Measurements from ENCODE around the gene PSMD11. TPM values are rescaled to one million over a fixed set of nuclear protein-coding genes. Genes with fewer than 3 reads are reported as not detected.

The PSMD11 gene
- total and polyA plus RNA-seq, 8 donors = 22.1 to 39.4 (median 32.7) TPM

DNA sequence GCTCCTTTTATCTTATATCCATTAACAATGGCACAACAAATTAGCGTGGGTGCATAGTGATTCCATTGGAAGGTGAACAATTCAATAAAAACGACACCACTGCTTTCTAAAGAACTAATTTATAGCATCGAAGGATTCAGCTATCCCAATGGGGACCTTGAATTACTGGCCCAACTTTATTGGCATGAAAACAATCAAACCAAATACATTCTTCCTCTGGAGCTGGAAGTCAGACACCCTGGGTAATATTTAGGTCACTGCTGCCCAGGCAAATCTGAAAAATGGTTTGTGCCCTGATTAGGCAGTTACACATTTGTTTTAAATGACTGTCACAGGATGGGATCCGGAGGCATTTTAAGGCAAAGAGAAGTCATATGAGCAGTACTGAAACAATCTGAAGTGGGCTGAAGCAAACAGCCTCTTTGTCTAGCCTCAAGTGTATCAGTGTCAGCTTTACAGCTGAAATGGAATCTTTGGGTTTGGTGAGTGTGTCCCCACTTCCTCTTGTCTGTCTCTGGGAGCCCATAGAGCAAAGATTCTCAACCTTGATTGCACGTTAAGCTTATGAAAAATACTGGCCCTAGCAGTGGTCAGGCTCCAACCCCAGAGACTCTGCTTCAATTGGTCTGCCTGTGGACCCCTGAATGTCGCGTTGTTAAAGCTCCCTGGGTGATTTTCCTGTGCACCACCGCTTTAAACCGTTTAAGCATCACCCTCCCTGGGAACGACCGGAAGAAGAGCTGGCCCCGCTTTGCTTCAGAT is 72.8 kb downstream of the PSMD11 start:
- TF ChIP-seq, protein P1, sequence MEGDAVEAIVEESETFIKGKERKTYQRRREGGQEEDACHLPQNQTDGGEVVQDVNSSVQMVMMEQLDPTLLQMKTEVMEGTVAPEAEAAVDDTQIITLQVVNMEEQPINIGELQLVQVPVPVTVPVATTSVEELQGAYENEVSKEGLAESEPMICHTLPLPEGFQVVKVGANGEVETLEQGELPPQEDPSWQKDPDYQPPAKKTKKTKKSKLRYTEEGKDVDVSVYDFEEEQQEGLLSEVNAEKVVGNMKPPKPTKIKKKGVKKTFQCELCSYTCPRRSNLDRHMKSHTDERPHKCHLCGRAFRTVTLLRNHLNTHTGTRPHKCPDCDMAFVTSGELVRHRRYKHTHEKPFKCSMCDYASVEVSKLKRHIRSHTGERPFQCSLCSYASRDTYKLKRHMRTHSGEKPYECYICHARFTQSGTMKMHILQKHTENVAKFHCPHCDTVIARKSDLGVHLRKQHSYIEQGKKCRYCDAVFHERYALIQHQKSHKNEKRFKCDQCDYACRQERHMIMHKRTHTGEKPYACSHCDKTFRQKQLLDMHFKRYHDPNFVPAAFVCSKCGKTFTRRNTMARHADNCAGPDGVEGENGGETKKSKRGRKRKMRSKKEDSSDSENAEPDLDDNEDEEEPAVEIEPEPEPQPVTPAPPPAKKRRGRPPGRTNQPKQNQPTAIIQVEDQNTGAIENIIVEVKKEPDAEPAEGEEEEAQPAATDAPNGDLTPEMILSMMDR (IDR thresholded peaks at IDR 0.05) = no peak
- Histone ChIP-seq H3K4me1 (no peaks in the 10 kb centered on the region), H3K36me3 (no peaks in the 10 kb centered on the region), H3K9me3 (no peaks in the 10 kb centered on the region), H3K4me3 (no peak overlapping the region), H3K27ac (no peak overlapping the region), H3K27me3 (no peaks in the 10 kb centered on the region)
- intact Hi-C loops (cut with DNase I) = no loop called here
- WGBS, 2 donors = 82 to 86% methylated on average over 12 of the region's 12 CpGs
- ATAC-seq (no peak), FAIRE-seq (no peak), DNase-seq (no peak)

DNA sequence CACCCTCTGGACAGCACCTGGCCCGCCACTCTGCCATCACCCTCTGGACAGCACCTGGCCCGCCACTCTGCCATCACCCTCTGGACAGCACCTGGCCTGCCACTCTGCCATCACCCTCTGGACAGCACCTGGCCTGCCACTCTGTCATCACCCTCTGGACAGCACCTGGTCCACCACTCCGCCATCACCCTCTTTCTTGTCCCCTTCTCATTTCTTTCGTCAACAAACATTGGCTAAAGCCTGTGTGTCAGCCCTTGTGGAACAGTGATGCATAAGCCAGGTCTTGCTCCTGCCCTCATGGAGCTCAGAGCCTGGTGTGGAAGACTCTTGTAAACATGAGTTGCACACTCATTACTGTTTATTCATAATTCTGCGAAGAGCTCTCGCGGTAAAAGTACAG is 73.7 kb downstream of the PSMD11 start:
- DNase-seq = no peak
- Histone ChIP-seq H3K4me3 (no peak overlapping the region), H3K27me3 (no peaks in the 10 kb centered on the region), H3K9me3 (no peaks in the 10 kb centered on the region), H3K36me3 (no peaks in the 10 kb centered on the region), H3K27ac (no peak overlapping the region), H3K4me1 (no peaks in the 10 kb centered on the region)
- WGBS, 2 donors = 88 to 93% methylated on average over 5 of the region's 7 CpGs
- intact Hi-C loops (cut with DNase I) = no loop called here
- FAIRE-seq = no peak
- TF ChIP-seq, protein P1 (IDR thresholded peaks at IDR 0.05) = no peak
- no peak for ATAC-seq

DNA sequence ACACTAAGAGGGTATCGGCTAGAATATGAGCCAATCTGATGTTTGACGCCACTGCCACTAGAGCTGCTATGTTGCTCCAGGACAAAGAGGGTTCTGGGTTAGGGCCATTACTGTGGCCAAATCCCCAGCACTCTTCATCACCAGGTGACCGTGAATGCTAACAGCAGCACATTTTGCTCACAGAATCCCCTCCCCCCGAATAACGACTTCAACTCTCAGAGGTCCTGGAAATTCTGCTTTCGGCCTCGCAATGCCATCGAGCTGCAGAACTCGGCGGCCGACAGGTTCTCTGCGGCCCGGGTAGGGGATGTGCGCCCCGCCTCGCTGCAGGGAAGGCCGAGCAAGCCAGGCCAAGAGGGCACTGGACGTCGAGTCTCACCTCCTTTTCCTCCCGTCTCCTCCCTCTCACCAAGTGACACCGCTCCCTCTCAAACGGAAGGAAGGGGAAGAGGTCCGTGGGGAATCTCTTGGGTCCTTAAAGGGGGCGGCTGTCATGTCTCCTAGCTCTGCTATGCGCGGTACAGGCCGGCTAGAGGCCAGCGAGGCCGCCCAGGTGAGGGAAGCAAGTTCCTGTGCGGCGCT is 74.4 kb downstream of the PSMD11 start:
- TF ChIP-seq, protein P1 (IDR thresholded peaks at IDR 0.05) = no peak
- Histone ChIP-seq H3K4me3 (peak overlapping the region in 3 of 4 donors; percentile 10 to 52 (median 36)), H3K9me3 (no peaks in the 10 kb centered on the region), H3K27ac (no peak overlapping the region), H3K36me3 (no peaks in the 10 kb centered on the region), H3K27me3 (no peaks in the 10 kb centered on the region), H3K4me1 (no peaks in the 10 kb centered on the region)
- DNase-seq = no peak
- no peak for FAIRE-seq
- no peak for ATAC-seq
- 56 to 59% methylated on average over 31 of the region's 31 CpGs for WGBS, 2 donors
- intact Hi-C loops (cut with DNase I) = no loop called here

DNA sequence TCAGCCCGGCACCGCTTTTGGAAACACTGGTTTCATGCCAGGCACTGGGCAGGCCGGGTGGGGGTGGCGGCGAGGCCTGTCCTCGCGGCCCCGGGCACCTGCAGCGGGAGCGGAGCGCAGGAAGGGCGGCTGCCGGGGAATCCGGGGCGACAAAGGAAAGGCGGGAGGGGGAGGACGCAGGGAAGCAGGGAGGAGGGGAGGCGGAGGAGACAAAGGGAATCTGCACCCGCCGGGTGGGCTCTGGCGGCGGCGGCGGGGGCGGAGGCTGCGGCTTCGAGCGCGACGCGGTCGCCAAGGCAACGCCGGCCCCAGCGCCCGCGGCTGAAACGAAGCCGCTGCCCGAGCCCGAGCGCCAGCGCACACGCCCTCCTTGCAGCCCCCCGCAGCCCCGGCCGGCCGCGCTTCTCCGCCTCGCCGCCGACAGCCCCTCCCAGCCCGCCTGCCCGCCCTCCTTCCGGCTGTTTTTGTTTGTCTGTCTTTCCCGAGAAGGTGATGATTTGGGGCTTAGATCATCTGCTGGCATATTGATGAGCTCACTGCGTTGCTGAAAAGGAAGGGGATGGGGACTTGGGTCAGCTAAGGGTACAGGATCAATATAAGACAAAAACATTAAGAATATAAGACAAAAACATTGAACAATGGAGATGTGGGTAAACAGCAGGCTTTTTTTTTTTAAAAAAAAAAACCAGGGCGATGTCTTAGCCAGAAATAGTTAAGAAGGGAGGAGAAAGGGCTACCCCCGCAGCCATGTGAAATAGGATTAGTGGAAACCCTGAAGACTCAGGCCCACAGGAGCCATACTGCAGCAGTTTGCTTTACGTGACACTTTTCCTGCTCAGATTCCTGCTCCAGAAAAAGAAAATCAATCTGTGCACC is 75.2 kb downstream of the PSMD11 start:
- Histone ChIP-seq H3K9me3 (no peaks in the 10 kb centered on the region), H3K4me3 (peak overlapping the region; percentile 10 to 52 (median 28)), H3K4me1 (no peaks in the 10 kb centered on the region), H3K27me3 (no peaks in the 10 kb centered on the region), H3K27ac (no peak overlapping the region), H3K36me3 (no peaks in the 10 kb centered on the region)
- no peak for FAIRE-seq
- 3 to 5% methylated on average over 30 to 61 of the region's 61 CpGs for WGBS, 2 donors
- ATAC-seq = peak; percentile 46 to 89 (median 78)
- TF ChIP-seq, protein P1 (IDR thresholded peaks at IDR 0.05) = no peak
- peak; percentile 16 to 80 (median 44) for DNase-seq
- intact Hi-C loops (cut with DNase I) = no loop called here

Data from pancreas (tissue), 10 donors.